ENCODE measurements around the gene YEATS4. TPM values are rescaled to one million over a fixed set of nuclear protein-coding genes. Genes with fewer than 3 reads are reported as not detected.
A peak's percentile ranks its signal among the peaks of the same experiment; 100 is the strongest.

Gene YEATS4
- total RNA-seq, 1 donor, result 37.2 TPM

GRCh38 chr12:69438539-69438938 is 79.0 kb downstream of the YEATS4 start:
- no peak for TF ChIP-seq CTCF (IDR thresholded peaks at IDR 0.05; ENCODE audit: insufficient read depth, low read length)
- H3K4me3 ChIP-seq (ENCODE audit: low read depth, low read length), result no peak overlapping the region
- DNase-seq (ENCODE audit: low read depth), result peak; percentile 23

- H3K4me3 ChIP-seq (ENCODE audit: low read depth, low read length), result no peak overlapping the region
- no peak for TF ChIP-seq CTCF (IDR thresholded peaks at IDR 0.05; ENCODE audit: insufficient read depth, low read length)
- no peak for DNase-seq (ENCODE audit: low read depth)
Observed at GRCh38 chr12:69440016-69440415, 80.5 kb downstream of the YEATS4 start.

Small RNA genes lying within 50 kb of the gene (small RNA-seq; reads per million reads assigned to genes)
- gene RN7SL804P, result not detected

Other genes with a start within 250 kb of the YEATS4 start
- gene CPSF6, start 120.2 kb upstream of the YEATS4 start, total RNA-seq (ENCODE audit: low replicate concordance), result 13.4 and 25.8 TPM in 2 replicates
- gene LYZ, start 11.4 kb upstream of the YEATS4 start, total RNA-seq (ENCODE audit: low replicate concordance), result not detected in 2 replicates
- gene FRS2, start 110.6 kb downstream of the YEATS4 start, total RNA-seq (ENCODE audit: low replicate concordance), result 30.4 and 67.0 TPM in 2 replicates
- 114 and 228 TPM in 2 replicates for gene CCT2, start 225.7 kb downstream of the YEATS4 start, total RNA-seq (ENCODE audit: low replicate concordance)

Data from fibroblast of the aortic adventitia (primary cell).